NCI-H2227 treated with DMSO at 0.1 percent for 48 hours (cell line): ENCODE data around the gene ASTN1.

Experiments used
- DNase-seq: peaks from one replicate; lab custom pipeline; 2025; lab: John Stamatoyannopoulos, UW

ASTN1 gene

GRCh38 chr1:177163844-177164379 lies 600 bp downstream of the ASTN1 start:
- DNase-seq = peak; percentile 57

GRCh38 chr1:177162243-177162642 lies 2.3 kb downstream of the ASTN1 start:
- no peak for DNase-seq

GRCh38 chr1:177146499-177146898 lies 18.0 kb downstream of the ASTN1 start:
- DNase-seq = no peak

- no peak for DNase-seq
These were observed 19.1 kb downstream of the ASTN1 start for GRCh38 chr1:177145106-177146070.

- no peak for DNase-seq
These were observed 21.7 kb downstream of the ASTN1 start for GRCh38 chr1:177142791-177143271.

- no peak for DNase-seq
These were observed 22.5 kb downstream of the ASTN1 start for GRCh38 chr1:177142010-177142409.

GRCh38 chr1:177138347-177138746 lies 26.2 kb downstream of the ASTN1 start:
- DNase-seq = no peak

- no peak for DNase-seq
These were observed 26.7 kb downstream of the ASTN1 start for GRCh38 chr1:177137814-177138213.

GRCh38 chr1:177135250-177135649 lies 29.3 kb downstream of the ASTN1 start:
- DNase-seq = no peak

- DNase-seq = no peak
These were observed 30.5 kb downstream of the ASTN1 start for GRCh38 chr1:177133977-177134538.

GRCh38 chr1:177132141-177132540 lies 32.4 kb downstream of the ASTN1 start:
- no peak for DNase-seq

GRCh38 chr1:177131723-177132122 lies 32.8 kb downstream of the ASTN1 start:
- no peak for DNase-seq

GRCh38 chr1:177130451-177130945 lies 34.0 kb downstream of the ASTN1 start:
- DNase-seq = no peak

GRCh38 chr1:177128665-177129281 lies 35.7 kb downstream of the ASTN1 start:
- no peak for DNase-seq

- DNase-seq = no peak
These were observed 38.2 kb downstream of the ASTN1 start for GRCh38 chr1:177126267-177126666.

GRCh38 chr1:177124577-177125278 lies 39.8 kb downstream of the ASTN1 start:
- DNase-seq = no peak

- DNase-seq = no peak
These were observed 41.9 kb downstream of the ASTN1 start for GRCh38 chr1:177122461-177123251.

GRCh38 chr1:177119311-177119710 lies 45.2 kb downstream of the ASTN1 start:
- DNase-seq = peak; percentile 52

- no peak for DNase-seq
These were observed 45.6 kb downstream of the ASTN1 start for GRCh38 chr1:177118901-177119300.

- peak; percentile 85 for DNase-seq
These were observed 47.6 kb downstream of the ASTN1 start for GRCh38 chr1:177116941-177117340.
